Right renal pelvis (tissue), 4 donors: ENCODE results near the gene FRG2C. TPM values are rescaled to one million over a fixed set of nuclear protein-coding genes. Genes with fewer than 3 reads are reported as not detected.
"Not testable (repeated sequence)": the region's sequence is repeated elsewhere in the genome, so short reads cannot be mapped to it uniquely, and the experiment has no call there.

Experiments
- DNase-seq, 4 donors: peaks; one replicate each; pipeline ENCODE4 v3.0.0-alpha.2; 2013; ENCODE audit warnings: low read depth in 4 of 4, low spot score in 3 of 4, missing footprints in 1 of 4
- polyA plus RNA-seq, 4 donors: library from polyadenylated mRNA; unstranded; fragments of 120-200 nt; gene quantifications; one replicate each; pipeline ENCODE4 v1.2.1, GENCODE V29; 2013; ENCODE audit not compliant: insufficient read length in 4 of 4

FRG2C gene
- polyA plus RNA-seq, 4 donors: 0.03 TPM; not detected in 3

DNA sequence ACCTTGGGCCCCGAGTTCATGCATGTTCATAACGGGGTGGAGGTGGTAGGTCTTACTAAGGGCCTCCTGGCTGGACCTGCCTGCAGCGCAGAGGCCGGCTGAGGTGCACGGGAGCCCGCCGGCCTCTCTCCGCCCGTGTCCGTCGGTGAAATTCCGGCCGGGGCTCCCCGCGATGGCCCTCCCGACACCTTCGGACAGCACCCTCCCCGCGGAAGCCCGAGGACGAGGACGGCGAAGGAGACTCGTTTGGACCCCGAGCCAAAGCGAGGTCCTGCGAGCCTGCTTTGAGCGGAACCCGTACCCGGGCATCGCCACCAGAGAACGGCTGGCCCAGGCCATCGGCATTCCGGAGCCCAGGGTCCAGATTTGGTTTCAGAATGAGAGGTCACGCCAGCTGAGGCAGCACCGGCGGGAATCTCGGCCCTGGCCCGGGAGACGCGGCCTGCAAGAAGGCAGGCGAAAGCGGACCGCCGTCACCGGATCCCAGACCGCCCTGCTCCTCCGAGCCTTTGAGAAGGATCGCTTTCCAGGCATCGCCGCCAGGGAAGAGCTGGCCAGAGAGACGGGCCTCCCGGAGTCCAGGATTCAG is 4.7 kb downstream of the FRG2C start:
- DNase-seq: not testable (repeated sequence)

GRCh38 chr3:75669348-75670297 is 5.5 kb downstream of the FRG2C start:
- DNase-seq: not testable (repeated sequence)

- DNase-seq: not testable (repeated sequence)
Observed at GRCh38 chr3:75670298-75671286, 6.5 kb downstream of the FRG2C start.

GRCh38 chr3:75671287-75672139 is 7.4 kb downstream of the FRG2C start:
- DNase-seq: not testable (repeated sequence)

GRCh38 chr3:75672140-75672775 is 8.1 kb downstream of the FRG2C start:
- DNase-seq: not testable (repeated sequence)

DNA sequence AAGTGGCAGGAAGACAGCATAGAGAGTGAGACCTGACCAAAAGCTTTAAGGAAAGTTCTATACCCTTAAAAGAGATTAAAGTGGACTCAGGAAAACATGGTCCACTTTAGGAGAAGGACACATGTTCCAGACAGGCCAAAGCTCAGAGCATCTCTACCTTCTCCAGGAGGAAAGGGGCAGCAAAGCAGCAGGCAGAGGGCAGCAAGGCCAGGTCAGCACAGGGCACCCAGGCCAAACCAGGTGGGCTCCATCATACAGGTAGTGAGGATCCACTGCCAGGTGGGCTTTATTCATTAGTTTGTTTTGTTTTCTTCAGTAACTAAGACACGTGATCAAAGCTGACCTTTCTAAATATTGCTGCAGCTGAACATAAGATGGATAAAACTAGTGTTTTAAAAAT is 19.8 kb downstream of the FRG2C start:
- not testable (repeated sequence) for DNase-seq

GRCh38 chr3:75687323-75687722 is 23.2 kb downstream of the FRG2C start:
- no peak for DNase-seq

DNA sequence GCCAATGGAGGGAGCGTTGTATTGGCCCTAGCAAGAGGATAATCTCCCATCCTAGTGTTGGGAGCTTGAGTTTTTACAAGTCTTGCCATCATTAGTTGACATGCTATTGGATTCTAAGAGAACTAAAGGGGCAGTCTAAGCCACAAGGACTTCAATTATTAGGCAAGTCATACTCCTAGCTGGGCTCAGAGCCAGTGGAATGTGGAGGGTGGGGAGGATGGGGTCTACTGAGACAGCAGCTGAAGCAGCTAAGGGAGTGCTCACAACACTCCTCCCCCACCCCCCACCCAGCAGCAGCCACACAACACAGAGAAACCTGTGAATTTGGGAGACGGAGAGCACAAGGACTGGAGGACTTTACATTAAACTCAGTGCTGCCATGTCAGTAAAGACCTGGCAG is 27.9 kb downstream of the FRG2C start:
- no peak for DNase-seq

Other genes starting within 250 kb of the FRG2C start
- gene ZNF717, start 121.2 kb downstream of the FRG2C start, polyA plus RNA-seq: 10 to 100 TPM; 15.4 to 20.6 (median 18.3) TPM